ENCODE data around the gene CWC22. TPM values are rescaled to one million over a fixed set of nuclear protein-coding genes. Genes with fewer than 3 reads are reported as not detected.

CWC22 gene
- total RNA-seq, 4 donors from 2014 or later, result 23.3 to 28.3 (median 25.5) TPM

- no peak overlapping the region for H3K27ac ChIP-seq
- no peaks in the 10 kb centered on the region for H3K4me1 ChIP-seq
- WGBS, 2 donors (ENCODE audit: low coverage in 1 of 2), result 65 to 100% methylated on average over 1 of the region's 1 CpG
- H3K4me3 ChIP-seq, result no peak overlapping the region
- H3K27me3 ChIP-seq, result peaks cover 7% of the 10 kb centered on the region
- no peak for ATAC-seq
- H3K9me3 ChIP-seq, result no peaks in the 10 kb centered on the region
- no peaks in the 10 kb centered on the region for H3K36me3 ChIP-seq
- TF ChIP-seq POLR2AphosphoS5 (IDR thresholded peaks at IDR 0.05) (no peak), EP300 (IDR thresholded peaks at IDR 0.05) (no peak), POLR2A (IDR thresholded peaks at IDR 0.05) (no peak), CTCF (IDR thresholded peaks at IDR 0.05) (no peak)
Observed at GRCh38 chr2:180046202-180046601, 39.1 kb upstream of the CWC22 start.

- TF ChIP-seq EP300 (IDR thresholded peaks at IDR 0.05), result no peak
- TF ChIP-seq POLR2A (IDR thresholded peaks at IDR 0.05), result no peak
- no peak for ATAC-seq
- Histone ChIP-seq H3K27ac (no peak overlapping the region), H3K4me1 (no peaks in the 10 kb centered on the region), H3K36me3 (no peaks in the 10 kb centered on the region), H3K9me3 (no peaks in the 10 kb centered on the region), H3K4me3 (no peak overlapping the region), H3K27me3 (peaks cover 7% of the 10 kb centered on the region)
- 46 to 55% methylated on average over 1 of the region's 1 CpG for WGBS, 2 donors (ENCODE audit: low coverage in 1 of 2)
Observed at GRCh38 chr2:180040146-180040925, 33.2 kb upstream of the CWC22 start.

GRCh38 chr2:180038997-180039396 is 31.9 kb upstream of the CWC22 start:
- 60 to 80% methylated on average over 2 of the region's 2 CpGs for WGBS, 2 donors (ENCODE audit: low coverage in 1 of 2)
- Histone ChIP-seq H3K4me1 (no peaks in the 10 kb centered on the region), H3K9me3 (no peaks in the 10 kb centered on the region), H3K27me3 (peaks cover under 1% of the 10 kb centered on the region), H3K27ac (no peak overlapping the region), H3K4me3 (no peak overlapping the region), H3K36me3 (no peaks in the 10 kb centered on the region)
- no peak for ATAC-seq
- TF ChIP-seq POLR2AphosphoS5 (IDR thresholded peaks at IDR 0.05) (no peak), CTCF (IDR thresholded peaks at IDR 0.05) (no peak), EP300 (IDR thresholded peaks at IDR 0.05) (no peak), POLR2A (IDR thresholded peaks at IDR 0.05) (no peak)

GRCh38 chr2:180033993-180034894 is 27.1 kb upstream of the CWC22 start:
- ATAC-seq, result no peak

More at GRCh38 chr2:180033993-180034894, 27.1 kb upstream of the CWC22 start:
- peaks cover 0 to 11% (median 0%) of the 10 kb centered on the region in 3 donors for H3K9me3 ChIP-seq
- TF ChIP-seq EP300 (IDR thresholded peaks at IDR 0.05) (no peak), POLR2A (IDR thresholded peaks at IDR 0.05) (no peak), CTCF (IDR thresholded peaks at IDR 0.05) (no peak), POLR2AphosphoS5 (IDR thresholded peaks at IDR 0.05) (no peak)
- 57% methylated on average over 4 of the region's 5 CpGs; no CpG with 5 or more reads in 1 of the 2 donors for WGBS, 2 donors (ENCODE audit: low coverage in 1 of 2)
- H3K4me3 ChIP-seq, result no peak overlapping the region
- H3K27ac ChIP-seq, result no peak overlapping the region
- H3K4me1 ChIP-seq, result no peaks in the 10 kb centered on the region
- H3K36me3 ChIP-seq, result no peaks in the 10 kb centered on the region
- no peaks in the 10 kb centered on the region for H3K27me3 ChIP-seq

Data from gastroesophageal sphincter (tissue), 4 donors.